Small intestine (tissue), 7 donors: ENCODE results near the gene RUVBL2. TPM values are rescaled to one million over a fixed set of nuclear protein-coding genes. Genes with fewer than 3 reads are reported as not detected.
A peak's percentile ranks its signal among the peaks of the same experiment; 100 is the strongest.
"Not testable (repeated sequence)": the region's sequence is repeated elsewhere in the genome, so short reads cannot be mapped to it uniquely, and the experiment has no call there.

Experiments used
- DNase-seq, 2 donors: peaks; one replicate each; pipeline versions ENCODE4 v3.0.0 to v3.0.0-alpha.2; 2013
- FAIRE-seq: peaks from 2 replicates; lab custom pipeline; 2012; peaks lifted over from hg19 to GRCh38; lab: Jason Lieb, UNC
- H3K27ac ChIP-seq, 3 donors: one replicate each; pipeline ENCODE4 v1.5.1; 2013; ENCODE audit warnings: low read length in 2 of 3, mild to moderate bottlenecking in 2 of 3, control low read depth in 1 of 3, inconsistent platforms in 1 of 3, low read depth in 1 of 3, moderate library complexity in 1 of 3
- H3K27me3 ChIP-seq, 3 donors: one replicate each; pipeline ENCODE4 v1.6.1; 2013; ENCODE audit warnings: low read length in 3 of 3, inconsistent platforms in 1 of 3; ENCODE audit not compliant: control insufficient read depth in 3 of 3, insufficient read depth in 3 of 3
- H3K36me3 ChIP-seq, 3 donors: one replicate each; pipeline ENCODE4 v1.6.1; 2013; ENCODE audit warnings: low read length in 3 of 3, inconsistent platforms in 1 of 3, low read depth in 1 of 3, mild to moderate bottlenecking in 1 of 3, moderate library complexity in 1 of 3; ENCODE audit not compliant: control insufficient read depth in 3 of 3, insufficient read depth in 2 of 3
- H3K4me1 ChIP-seq, 3 donors: one replicate each; pipeline ENCODE4 v1.6.1; 2013; ENCODE audit warnings: low read length in 2 of 3, inconsistent platforms in 1 of 3, low read depth in 1 of 3, mild to moderate bottlenecking in 1 of 3, moderate library complexity in 1 of 3; ENCODE audit not compliant: control insufficient read depth in 3 of 3, insufficient read depth in 2 of 3
- H3K4me3 ChIP-seq, 3 donors: one replicate each; pipeline ENCODE4 v1.5.1; 2013; ENCODE audit warnings: low read length in 3 of 3, control low read depth in 1 of 3, inconsistent platforms in 1 of 3, low read depth in 1 of 3, mild to moderate bottlenecking in 1 of 3, moderate library complexity in 1 of 3
- H3K9me3 ChIP-seq, 2 donors: one replicate each; pipeline ENCODE4 v1.6.1; 2013; ENCODE audit warnings: low read depth in 1 of 2, low read length in 1 of 2; ENCODE audit not compliant: control insufficient read depth in 2 of 2, insufficient read depth in 1 of 2
- WGBS, 3 donors: extraction: QIAGEN DNeasy Blood & Tissue Kit; methylation state at CpG; one replicate each; pipeline ENCODE4 v1.1.7; 2013; 5-methylcytosine and 5-hydroxymethylcytosine counted together
- polyA plus RNA-seq, 4 donors: library from polyadenylated mRNA; stranded (reverse) in 3 of 4; unstranded in 1 of 4; fragments of 200-250 nt in 3 of 4; fragments of 120-200 nt in 1 of 4; gene quantifications; one replicate each; pipeline versions ENCODE4 v1.2.1 to v1.2.3, GENCODE V29; 2013
- donor health status: healthy with polysubstance abuse.
- donor health status: control.
- donor health status: control.
- donor health status: Bipolar disorder and iron deficiency.
- donor health status: healthy.

The RUVBL2 gene
- polyA plus RNA-seq, 4 donors, result 45.4 to 108 (median 57.3) TPM

- not testable (repeated sequence) for H3K36me3 ChIP-seq, H3K27ac ChIP-seq, FAIRE-seq, DNase-seq, H3K4me1 ChIP-seq, H3K9me3 ChIP-seq, H3K4me3 ChIP-seq, H3K27me3 ChIP-seq
- WGBS, 3 donors, result 40 to 70% (median 68%) methylated on average over 10 of the region's 12 CpGs
Observed at GRCh38 chr19:49049011-49049410, 55.3 kb downstream of the RUVBL2 start, which contains the start of gene CGB8. TSS of gene CGB8 (minus strand) at chr19:49049111. CDS start at chr19:49048739, 372 bp downstream.

GRCh38 chr19:49049834-49050233, 56.1 kb downstream of the RUVBL2 start:
- not testable (repeated sequence) for DNase-seq, H3K36me3 ChIP-seq, H3K27ac ChIP-seq, H3K9me3 ChIP-seq, H3K27me3 ChIP-seq, FAIRE-seq, H3K4me3 ChIP-seq, H3K4me1 ChIP-seq
- 66 to 80% (median 80%) methylated on average over 2 to 3 of the region's 4 CpGs for WGBS, 3 donors

GRCh38 chr19:49050376-49051033, 56.8 kb downstream of the RUVBL2 start:
- 52 to 70% (median 61%) methylated on average over 24 of the region's 24 CpGs for WGBS, 3 donors
- H3K9me3 ChIP-seq, H3K27me3 ChIP-seq, H3K4me3 ChIP-seq, H3K4me1 ChIP-seq, DNase-seq, FAIRE-seq, H3K27ac ChIP-seq, H3K36me3 ChIP-seq: not testable (repeated sequence)

GRCh38 chr19:49056101-49056901, 62.6 kb downstream of the RUVBL2 start:
- H3K9me3 ChIP-seq, result peaks cover 0 to 2% of the 10 kb centered on the region in 2 donors
- 1% methylated on average over 59 to 63 of the region's 63 CpGs for WGBS, 3 donors
- peak; percentile 52 to 74 for DNase-seq
- peaks cover 0 to 17% (median 2%) of the 10 kb centered on the region in 3 donors for H3K4me1 ChIP-seq
- no peaks in the 10 kb centered on the region for H3K36me3 ChIP-seq
- no peak overlapping the region for H3K27ac ChIP-seq
- peak overlapping the region; percentile 25 to 62 (median 40) for H3K4me3 ChIP-seq
- peaks cover 0 to 59% (median 8%) of the 10 kb centered on the region in 3 donors for H3K27me3 ChIP-seq
- no peak for FAIRE-seq

GRCh38 chr19:49056902-49057596, 63.4 kb downstream of the RUVBL2 start:
- FAIRE-seq, H3K36me3 ChIP-seq, H3K9me3 ChIP-seq, DNase-seq, H3K27ac ChIP-seq: not testable (repeated sequence)
- Histone ChIP-seq H3K4me3 (peak overlapping the region in 2 of 3 donors; percentile 40 to 62), H3K27me3 (peaks cover 0 to 66% (median 8%) of the 10 kb centered on the region in 3 donors), H3K4me1 (peaks cover 0 to 17% (median 2%) of the 10 kb centered on the region in 3 donors)
- 3% methylated on average over 27 to 34 of the region's 34 CpGs for WGBS, 3 donors

GRCh38 chr19:49057636-49058234, 64.0 kb downstream of the RUVBL2 start, which contains the start of gene CGB7:
TSS of gene CGB7 (minus strand) at chr19:49057749. CDS start at chr19:49055375, 2,374 bp downstream.
- H3K27me3 ChIP-seq, result peaks cover 0 to 70% (median 10%) of the 10 kb centered on the region in 3 donors
- WGBS, 3 donors, result 3 to 7% (median 3%) methylated on average over 34 to 38 of the region's 38 CpGs
- no peak for FAIRE-seq

GRCh38 chr19:49058562-49058961, 64.9 kb downstream of the RUVBL2 start:
- Histone ChIP-seq H3K9me3 (peaks cover 0 to 2% of the 10 kb centered on the region in 2 donors), H3K4me3 (no peak overlapping the region), H3K36me3 (no peaks in the 10 kb centered on the region), H3K27me3 (peaks cover 0 to 74% (median 10%) of the 10 kb centered on the region in 3 donors), H3K27ac (no peak overlapping the region), H3K4me1 (peaks cover 0 to 17% (median 2%) of the 10 kb centered on the region in 3 donors)
- FAIRE-seq, result no peak
- no peak for DNase-seq
- WGBS, 3 donors, result 32 to 45% (median 41%) methylated on average over 10 of the region's 10 CpGs

More at GRCh38 chr19:49057636-49058234, 64.0 kb downstream of the RUVBL2 start, which contains the start of gene CGB7:
- peak; percentile 68 to 74 for DNase-seq
- Histone ChIP-seq H3K9me3 (peaks cover 0 to 2% of the 10 kb centered on the region in 2 donors), H3K36me3 (no peaks in the 10 kb centered on the region), H3K27ac (no peak within 1 kb of the TSS), H3K4me3 (peak within 1 kb of the TSS; percentile 3 to 62 (median 40)), H3K4me1 (peaks cover 0 to 17% (median 2%) of the 10 kb centered on the region in 3 donors)
